HCT116 (cell line): ENCODE results near the gene ALOX12B. TPM values are rescaled to one million over a fixed set of nuclear protein-coding genes. Genes with fewer than 3 reads are reported as not detected.

ENCODE experiments used
- ATAC-seq: fragments of 200-7000 bp; cut with Tn5 transposase; 2 replicates; pipeline ENCODE4 v1.9.1; 2020; ENCODE audit warnings: mild to moderate bottlenecking, moderate library complexity
- BruUV-seq: library from RNA; stranded (reverse); fragments of 400-500 nt; replicated peaks from 2 replicates; lab custom pipeline; 2021; lab: Mats Ljungman, UMichigan
- CTCF ChIA-PET: fragments of 300-600 bp; sonication (Branson Sonifier 250); formaldehyde crosslinking; loops from one replicate; lab custom pipeline; 2021; ENCODE audit warnings: antibody characterized with exemption; lab: Charles Lee
- POLR2A ChIA-PET: fragments of 300-600, 350-600 bp; sonication (Branson Sonifier 250); formaldehyde crosslinking; loops from one replicate; lab custom pipeline; 2021; ENCODE audit warnings: antibody characterized with exemption; lab: Charles Lee
- RAD21 ChIA-PET, 2 experiments: fragments of 300-600 bp; sonication (Branson Sonifier 250); formaldehyde crosslinking; loops; one replicate each; lab custom pipeline; 2023; ENCODE audit warnings: low total read pairs in 2 of 2; ENCODE audit not compliant: uncharacterized antibody in 2 of 2, unreplicated experiment in 2 of 2, low non-redundant PET in 1 of 2; lab: Charles Lee
- DNase-seq: peaks from one replicate; pipeline ENCODE4 v3.0.0-alpha.2; 2010; ENCODE audit warnings: low read depth, low spot score
- H2AFZ ChIP-seq: fragments of 200-600 bp; shearing (Covaris generic), sonication (generic); 2 replicates; pipeline ENCODE4 v1.6.1; 2017; ENCODE audit warnings: low read depth, mixed run types, mixed read lengths, antibody characterized with exemption, low read length; ENCODE audit not compliant: poor library complexity, severe bottlenecking
- H3K27ac ChIP-seq: 2 replicates; pipeline ENCODE4 v1.5.1; 2012; ENCODE audit warnings: low read depth, low read length
- H3K27me3 ChIP-seq: fragments of 200-600 bp; sonication (generic); 2 replicates; pipeline ENCODE4 v1.6.1; 2016; ENCODE audit warnings: mixed run types, low read length, mixed read lengths; ENCODE audit not compliant: insufficient read depth
- H3K36me3 ChIP-seq, 2 experiments: fragments of 200-500 bp in 1 of 2; fragments of 200-600 bp in 1 of 2; sonication (Bioruptor generic) in 1 of 2; sonication (generic) in 1 of 2; 2 replicates each; pipeline versions ENCODE4 v1.5.1 to v1.6.1; 2014 to 2016; ENCODE audit warnings: low read length in 2 of 2, inconsistent platforms in 1 of 2, mixed read lengths in 1 of 2, mixed run types in 1 of 2; ENCODE audit not compliant: insufficient read depth in 2 of 2, control insufficient read depth in 1 of 2
- H3K4me1 ChIP-seq, 2 experiments: fragments of 200-600 bp in 1 of 2; sonication (generic) in 1 of 2; 2 replicates each; pipeline versions ENCODE4 v1.5.1 to v1.6.1; 2012 to 2017; ENCODE audit warnings: low read length in 2 of 2, inconsistent platforms in 1 of 2, mild to moderate bottlenecking in 1 of 2, mixed read lengths in 1 of 2, mixed run types in 1 of 2, moderate library complexity in 1 of 2; ENCODE audit not compliant: insufficient read depth in 2 of 2, control insufficient read depth in 1 of 2
- H3K4me2 ChIP-seq: fragments of 200-600 bp; sonication (generic); 2 replicates; pipeline ENCODE4 v1.6.1; 2017; ENCODE audit warnings: mixed run types, low read length, mixed read lengths
- H3K4me3 ChIP-seq, 2 experiments: fragments of 200-600 bp in 1 of 2; sonication (generic) in 1 of 2; replicated peaks in 1 of 2; 2 replicates each; pipeline ENCODE4 v1.5.1; 2011 to 2016; ENCODE audit warnings: low read length in 2 of 2, control low read depth in 1 of 2, low read depth in 1 of 2, mild to moderate bottlenecking in 1 of 2, mixed read lengths in 1 of 2, mixed run types in 1 of 2
- H3K79me2 ChIP-seq: fragments of 200-600 bp; sonication (generic); 2 replicates; pipeline ENCODE4 v1.6.1; 2017; ENCODE audit warnings: mild to moderate bottlenecking, mixed run types, low read length, moderate library complexity, mixed read lengths; ENCODE audit not compliant: insufficient read depth
- H3K9ac ChIP-seq: fragments of 200-600 bp; sonication (generic); 2 replicates; pipeline ENCODE4 v1.6.1; 2016; ENCODE audit warnings: low read length, mixed read lengths
- H3K9me2 ChIP-seq: fragments of 200-600 bp; sonication (generic), shearing (Covaris generic); 2 replicates; pipeline ENCODE4 v1.6.1; 2017; ENCODE audit warnings: mixed run types, mild to moderate bottlenecking, moderate library complexity; ENCODE audit not compliant: insufficient read depth
- H3K9me3 ChIP-seq, 2 experiments: fragments of 200-500 bp in 1 of 2; fragments of 200-600 bp in 1 of 2; sonication (Bioruptor generic) in 1 of 2; sonication (generic) in 1 of 2; 2 replicates each; pipeline ENCODE4 v1.6.1; 2014 to 2017; ENCODE audit warnings: low read length in 2 of 2, mixed read lengths in 2 of 2, inconsistent platforms in 1 of 2, low read depth in 1 of 2, mild to moderate bottlenecking in 1 of 2, mixed run types in 1 of 2, moderate library complexity in 1 of 2; ENCODE audit not compliant: control insufficient read depth in 1 of 2, insufficient read depth in 1 of 2
- H4K20me1 ChIP-seq: fragments of 200-600 bp; sonication (generic), shearing (Covaris generic); 2 replicates; pipeline ENCODE4 v1.6.1; 2017; ENCODE audit warnings: mixed run types, mild to moderate bottlenecking, moderate library complexity; ENCODE audit not compliant: insufficient read depth
- CBX3 ChIP-seq: IDR thresholded peaks from 2 replicates; pipeline ENCODE4 v1.6.1; 2012; ENCODE audit warnings: low read depth
- CEBPB ChIP-seq: IDR thresholded peaks from 2 replicates; pipeline ENCODE4 v1.6.1; 2012; ENCODE audit warnings: low read depth
- EGR1 ChIP-seq: IDR thresholded peaks from 2 replicates; pipeline ENCODE4 v1.6.1; 2012; ENCODE audit warnings: low read depth
- FOSL1 ChIP-seq: IDR thresholded peaks from 2 replicates; pipeline ENCODE4 v1.6.1; 2012; ENCODE audit warnings: low read depth
- JUND ChIP-seq: IDR thresholded peaks from 2 replicates; pipeline ENCODE4 v1.6.1; 2012
- POLR2A ChIP-seq: IDR thresholded peaks from 2 replicates; pipeline ENCODE4 v1.7.0; 2011; ENCODE audit warnings: borderline replicate concordance; ENCODE audit not compliant: insufficient read depth, insufficient read length; ENCODE audit errors: extremely low read depth
- POLR2AphosphoS5 ChIP-seq: IDR thresholded peaks from 2 replicates; pipeline ENCODE4 v1.6.1; 2011; ENCODE audit warnings: mild to moderate bottlenecking, low read depth, low read length, moderate library complexity
- SIN3A ChIP-seq: IDR thresholded peaks from 2 replicates; pipeline ENCODE4 v1.6.1; 2012; ENCODE audit warnings: low read depth
- SP1 ChIP-seq: IDR thresholded peaks from 2 replicates; pipeline ENCODE4 v1.6.1; 2012; ENCODE audit warnings: low read depth
- TCF7L2 ChIP-seq: IDR thresholded peaks from 2 replicates; pipeline ENCODE4 v1.7.0; 2011; ENCODE audit warnings: borderline replicate concordance, inconsistent platforms; ENCODE audit not compliant: insufficient read depth, insufficient read length; ENCODE audit errors: extremely low read depth
- intact Hi-C: fragments of 100-400 bp; cut with micrococcal nuclease; formaldehyde crosslinking; loops from 2 replicates; pipeline ENCODE4 v1.10.0; 2022
- total RNA-seq: library from RNA; stranded (reverse); gene quantifications from one replicate; pipeline ENCODE4 v1.2.1, GENCODE V29; 2021; ENCODE audit not compliant: unreplicated experiment
- TF ChIP-seq, protein P1 (sequence below), 3 experiments: fragments of 200-600 bp in 1 of 3; sonication (generic) in 1 of 3; IDR thresholded peaks in 2 of 3; conservative IDR thresholded peaks in 1 of 3; 2 replicates each; pipeline ENCODE4 v1.5.1; 2012 to 2017; ENCODE audit warnings: low read depth in 2 of 3, low read length in 2 of 3, antibody characterized with exemption in 1 of 3, borderline replicate concordance in 1 of 3, control low read depth in 1 of 3, mild to moderate bottlenecking in 1 of 3, mixed read lengths in 1 of 3, mixed run types in 1 of 3, moderate library complexity in 1 of 3; ENCODE audit not compliant: insufficient read depth in 1 of 3
- TF ChIP-seq, protein P2 (sequence below): IDR thresholded peaks from 2 replicates; pipeline ENCODE4 v1.6.1; 2011; ENCODE audit warnings: mild to moderate bottlenecking, low read length, moderate library complexity; ENCODE audit not compliant: insufficient replicate concordance; ENCODE audit errors: extremely low read depth
- TF ChIP-seq, protein P3 (sequence below): IDR thresholded peaks from 2 replicates; pipeline ENCODE4 v1.6.1; 2012
- TF ChIP-seq, protein P4 (sequence below): IDR thresholded peaks from 2 replicates; pipeline ENCODE4 v1.6.1; 2012

The ALOX12B gene
- total RNA-seq, 1 experiment from 2014 or later, result 3.8 TPM

DNA sequence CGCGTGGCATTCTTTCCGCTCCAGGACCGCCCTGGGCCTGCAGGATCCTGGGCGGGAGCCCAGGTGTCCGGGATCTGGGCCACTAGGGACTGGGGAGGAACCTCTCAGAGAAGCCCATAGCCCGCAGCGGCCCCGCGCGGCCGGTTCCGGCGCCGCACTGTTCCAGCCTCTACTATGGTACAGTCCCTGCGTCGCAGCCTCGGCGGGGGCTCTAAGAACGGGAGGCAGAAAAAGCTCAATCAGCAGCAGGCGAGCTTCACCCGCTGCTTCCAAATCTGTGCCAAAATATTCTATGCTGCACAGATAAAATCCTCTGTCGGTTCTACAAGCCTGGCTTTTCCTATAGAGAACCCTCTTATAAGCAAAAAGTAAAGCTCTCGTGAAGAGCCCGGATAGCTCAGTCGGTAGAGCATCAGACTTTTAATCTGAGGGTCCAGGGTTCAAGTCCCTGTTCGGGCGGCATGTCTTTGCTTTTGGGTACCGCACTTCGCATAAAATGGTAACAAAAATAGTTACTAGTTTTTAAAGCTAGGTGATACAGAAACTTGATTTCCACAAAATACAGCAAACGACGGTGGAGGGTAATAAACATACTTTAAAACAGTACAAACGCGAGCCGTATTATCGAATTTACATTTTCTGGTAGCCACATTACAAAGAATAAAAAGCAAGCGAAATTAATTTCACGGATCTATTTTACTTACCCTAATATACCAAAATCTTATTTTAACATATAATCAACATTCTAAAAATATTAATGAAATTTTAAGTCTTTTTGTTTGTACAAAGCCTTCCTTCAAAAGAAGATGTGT lies 31.5 kb upstream of the ALOX12B start (continued):
- TF ChIP-seq TCF7L2 (no peak), POLR2A (no peak), CEBPB (no peak), CBX3 (no peak), FOSL1 (no peak), EGR1 (no peak)

DNA sequence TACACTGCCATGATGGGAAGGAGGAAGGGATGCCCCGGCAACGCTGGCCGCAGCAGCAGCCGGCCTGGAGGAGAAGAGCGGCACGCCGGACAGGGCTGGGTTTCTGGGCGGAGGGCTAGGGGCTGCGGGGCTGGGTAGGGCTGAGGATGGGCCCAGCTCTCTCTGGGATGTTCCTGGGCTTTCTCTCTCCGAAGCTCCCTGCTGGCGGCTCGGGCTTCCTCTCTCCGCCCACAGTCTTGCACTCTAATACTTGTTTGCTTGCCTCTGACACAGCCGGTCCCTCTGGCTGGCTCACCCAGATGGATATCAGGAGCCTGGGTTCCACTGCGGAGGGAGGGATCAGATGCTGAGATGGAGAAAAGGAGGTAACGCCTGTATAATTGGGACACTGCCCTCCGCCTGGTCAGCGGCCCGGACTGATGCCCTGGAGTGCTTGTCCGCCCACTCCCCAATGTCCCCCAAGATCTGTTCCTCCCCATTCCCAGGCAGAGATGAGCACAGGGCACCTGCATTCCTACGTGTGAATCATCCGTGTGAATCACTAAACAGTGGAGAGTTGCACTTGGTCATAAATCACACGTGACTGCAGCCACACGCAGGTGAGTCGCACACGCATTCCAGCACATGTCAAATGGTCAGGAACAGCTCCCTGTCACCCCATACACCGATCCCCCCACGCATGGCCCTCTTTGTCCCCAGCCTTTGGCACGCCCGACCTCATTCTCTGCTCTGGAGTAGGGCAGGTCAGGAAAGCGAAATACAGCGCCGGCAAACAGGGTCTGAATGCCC lies 30.7 kb upstream of the ALOX12B start, which contains the start of gene ALOXE3:
TSS of gene ALOXE3 (minus strand) at position 535 of the 789 bp plus-strand sequence. CDS start at position 11, 524 bp downstream.
- ChIA-PET POLR2A (interaction anchor here (0.6 to 4.1 kb wide), 7 partner anchors 24 to 130 kb away, joined by 3 to 43 read pairs (median 5); partner anchors contain the start of genes CTC1, PER1 and PFAS), CTCF (interaction anchor here (0.8 to 4.0 kb wide), 11 partner anchors 7 to 177 kb away, joined by 3 to 26 read pairs (median 6); partner anchors contain the start of gene SLC25A35), RAD21 (interaction anchor here in 1 of 2 experiments (0.7 kb wide), 1 partner anchor 21 kb away, joined by 5 read pairs; no protein-coding TSS in a partner anchor)
- Histone ChIP-seq H2AFZ (peak within 1 kb of the TSS; percentile 87), H3K9me3 (no peaks in the 10 kb centered on the region), H3K27ac (peak within 1 kb of the TSS; percentile 83), H3K9me2 (no peaks in the 10 kb centered on the region), H3K27me3 (no peaks in the 10 kb centered on the region), H3K36me3 (no peaks in the 10 kb centered on the region), H3K9ac (peak within 1 kb of the TSS; percentile 88), H3K4me3 (peak within 1 kb of the TSS; percentile 52 to 59), H3K4me1 (peaks cover 22 to 59% of the 10 kb centered on the region in 2 experiments), H3K4me2 (peak within 1 kb of the TSS; percentile 98), H3K79me2 (no peaks in the 10 kb centered on the region), H4K20me1 (peaks cover 3% of the 10 kb centered on the region; the same call in 1 of the 2 replicates)
- intact Hi-C loops, result loop anchor here (5.0 kb wide), 1 partner anchor 41 kb away; no protein-coding TSS in a partner anchor
- BruUV-seq, result TSS peak; percentile 35
- TF ChIP-seq, protein P1, sequence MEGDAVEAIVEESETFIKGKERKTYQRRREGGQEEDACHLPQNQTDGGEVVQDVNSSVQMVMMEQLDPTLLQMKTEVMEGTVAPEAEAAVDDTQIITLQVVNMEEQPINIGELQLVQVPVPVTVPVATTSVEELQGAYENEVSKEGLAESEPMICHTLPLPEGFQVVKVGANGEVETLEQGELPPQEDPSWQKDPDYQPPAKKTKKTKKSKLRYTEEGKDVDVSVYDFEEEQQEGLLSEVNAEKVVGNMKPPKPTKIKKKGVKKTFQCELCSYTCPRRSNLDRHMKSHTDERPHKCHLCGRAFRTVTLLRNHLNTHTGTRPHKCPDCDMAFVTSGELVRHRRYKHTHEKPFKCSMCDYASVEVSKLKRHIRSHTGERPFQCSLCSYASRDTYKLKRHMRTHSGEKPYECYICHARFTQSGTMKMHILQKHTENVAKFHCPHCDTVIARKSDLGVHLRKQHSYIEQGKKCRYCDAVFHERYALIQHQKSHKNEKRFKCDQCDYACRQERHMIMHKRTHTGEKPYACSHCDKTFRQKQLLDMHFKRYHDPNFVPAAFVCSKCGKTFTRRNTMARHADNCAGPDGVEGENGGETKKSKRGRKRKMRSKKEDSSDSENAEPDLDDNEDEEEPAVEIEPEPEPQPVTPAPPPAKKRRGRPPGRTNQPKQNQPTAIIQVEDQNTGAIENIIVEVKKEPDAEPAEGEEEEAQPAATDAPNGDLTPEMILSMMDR (IDR thresholded peaks at IDR 0.05 in 2 of 3, conservative IDR thresholded peaks at IDR 0.05 in 1 of 3; ENCODE audit: borderline replicate concordance in 1 of 3, insufficient read depth in 1 of 3, low read depth in 2 of 3, low read length in 2 of 3), result no peak
- TF ChIP-seq, protein P2, sequence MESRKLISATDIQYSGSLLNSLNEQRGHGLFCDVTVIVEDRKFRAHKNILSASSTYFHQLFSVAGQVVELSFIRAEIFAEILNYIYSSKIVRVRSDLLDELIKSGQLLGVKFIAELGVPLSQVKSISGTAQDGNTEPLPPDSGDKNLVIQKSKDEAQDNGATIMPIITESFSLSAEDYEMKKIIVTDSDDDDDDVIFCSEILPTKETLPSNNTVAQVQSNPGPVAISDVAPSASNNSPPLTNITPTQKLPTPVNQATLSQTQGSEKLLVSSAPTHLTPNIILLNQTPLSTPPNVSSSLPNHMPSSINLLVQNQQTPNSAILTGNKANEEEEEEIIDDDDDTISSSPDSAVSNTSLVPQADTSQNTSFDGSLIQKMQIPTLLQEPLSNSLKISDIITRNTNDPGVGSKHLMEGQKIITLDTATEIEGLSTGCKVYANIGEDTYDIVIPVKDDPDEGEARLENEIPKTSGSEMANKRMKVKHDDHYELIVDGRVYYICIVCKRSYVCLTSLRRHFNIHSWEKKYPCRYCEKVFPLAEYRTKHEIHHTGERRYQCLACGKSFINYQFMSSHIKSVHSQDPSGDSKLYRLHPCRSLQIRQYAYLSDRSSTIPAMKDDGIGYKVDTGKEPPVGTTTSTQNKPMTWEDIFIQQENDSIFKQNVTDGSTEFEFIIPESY, result peak; percentile 80
- TF ChIP-seq, protein P3, sequence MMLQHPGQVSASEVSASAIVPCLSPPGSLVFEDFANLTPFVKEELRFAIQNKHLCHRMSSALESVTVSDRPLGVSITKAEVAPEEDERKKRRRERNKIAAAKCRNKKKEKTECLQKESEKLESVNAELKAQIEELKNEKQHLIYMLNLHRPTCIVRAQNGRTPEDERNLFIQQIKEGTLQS, result no peak
- TF ChIP-seq SIN3A (no peak), JUND (peak; percentile 93; the same call in 1 of the 2 replicates), SP1 (peak; percentile 68), TCF7L2 (no peak), POLR2AphosphoS5 (peak; percentile 47), FOSL1 (peak; percentile 88)
- TF ChIP-seq, protein P4, sequence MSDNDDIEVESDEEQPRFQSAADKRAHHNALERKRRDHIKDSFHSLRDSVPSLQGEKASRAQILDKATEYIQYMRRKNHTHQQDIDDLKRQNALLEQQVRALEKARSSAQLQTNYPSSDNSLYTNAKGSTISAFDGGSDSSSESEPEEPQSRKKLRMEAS, result peak; percentile 91
- ATAC-seq, result peak; percentile 40
- peak; percentile 84 for DNase-seq
